ENCODE measurements around the gene FAM118B. TPM values are rescaled to one million over a fixed set of nuclear protein-coding genes. Genes with fewer than 3 reads are reported as not detected.

The FAM118B gene
- 10 to 100 TPM in 2 of 3 donors, 1 to 10 TPM in 1; 3.5 to 11.5 (median 10.3) TPM for polyA plus RNA-seq

GRCh38 chr11:126211236-126212088, at the start of gene FAM118B, which contains the start of gene RPUSD4:
Gene FAM118B, plus strand, starts transcription at chr11:126211782. Its CDS starts 23,220 bp downstream, at chr11:126235002.
Gene RPUSD4, minus strand, starts transcription at chr11:126211650. Its CDS starts 12 bp downstream, at chr11:126211638.
- 0 to 1% (median 0%) methylated on average over 61 to 62 of the region's 62 CpGs for WGBS, 3 donors
- no peak within 1 kb of the TSS for H3K27ac ChIP-seq (ENCODE audit: low read depth, low read length)

- WGBS, 3 donors, result 86 to 96% (median 87%) methylated on average over 14 of the region's 14 CpGs
- no peak overlapping the region for H3K27ac ChIP-seq (ENCODE audit: low read depth, low read length)
These were observed 49.1 kb upstream of the FAM118B start for GRCh38 chr11:126162306-126163030.

- no peak overlapping the region for H3K27ac ChIP-seq (ENCODE audit: low read depth, low read length)
These were observed 48.4 kb upstream of the FAM118B start for GRCh38 chr11:126163074-126163700.

GRCh38 chr11:126163779-126164178, 47.8 kb upstream of the FAM118B start:
- WGBS, 3 donors, result 72 to 77% (median 74%) methylated on average over 9 of the region's 9 CpGs

More at GRCh38 chr11:126163074-126163700, 48.4 kb upstream of the FAM118B start:
- 57 to 67% (median 62%) methylated on average over 22 of the region's 22 CpGs for WGBS, 3 donors

GRCh38 chr11:126164781-126165180, 46.8 kb upstream of the FAM118B start:
- H3K27ac ChIP-seq (ENCODE audit: low read depth, low read length), result no peak overlapping the region
- 87 to 93% (median 90%) methylated on average over 8 of the region's 8 CpGs for WGBS, 3 donors

More at GRCh38 chr11:126163779-126164178, 47.8 kb upstream of the FAM118B start:
- H3K27ac ChIP-seq (ENCODE audit: low read depth, low read length), result no peak overlapping the region

- 74 to 79% (median 78%) methylated on average over 9 of the region's 9 CpGs for WGBS, 3 donors
These were observed 46.3 kb upstream of the FAM118B start for GRCh38 chr11:126165311-126165720.

GRCh38 chr11:126165757-126166156, 45.8 kb upstream of the FAM118B start:
- H3K27ac ChIP-seq (ENCODE audit: low read depth, low read length), result no peak overlapping the region
- 57 to 80% (median 60%) methylated on average over 10 of the region's 10 CpGs for WGBS, 3 donors

More at GRCh38 chr11:126165311-126165720, 46.3 kb upstream of the FAM118B start:
- H3K27ac ChIP-seq (ENCODE audit: low read depth, low read length), result no peak overlapping the region

- no peak overlapping the region for H3K27ac ChIP-seq (ENCODE audit: low read depth, low read length)
- 93 to 97% (median 96%) methylated on average over 3 of the region's 3 CpGs for WGBS, 3 donors
These were observed 45.2 kb upstream of the FAM118B start for GRCh38 chr11:126166413-126166812.

GRCh38 chr11:126167488-126167887, 44.1 kb upstream of the FAM118B start:
- no peak overlapping the region for H3K27ac ChIP-seq (ENCODE audit: low read depth, low read length)
- WGBS, 3 donors, result 41 to 47% (median 42%) methylated on average over 2 of the region's 2 CpGs

GRCh38 chr11:126169291-126169690, 42.3 kb upstream of the FAM118B start:
- H3K27ac ChIP-seq (ENCODE audit: low read depth, low read length), result no peak overlapping the region
- WGBS, 3 donors, result 92 to 94% (median 93%) methylated on average over 3 of the region's 3 CpGs

GRCh38 chr11:126172596-126173038, 39.0 kb upstream of the FAM118B start:
- H3K27ac ChIP-seq (ENCODE audit: low read depth, low read length), result no peak overlapping the region

GRCh38 chr11:126173257-126173656, 38.3 kb upstream of the FAM118B start:
- no peak overlapping the region for H3K27ac ChIP-seq (ENCODE audit: low read depth, low read length)
- 89 to 92% (median 90%) methylated on average over 9 of the region's 9 CpGs for WGBS, 3 donors

More at GRCh38 chr11:126172596-126173038, 39.0 kb upstream of the FAM118B start:
- 39 to 73% (median 46%) methylated on average over 8 of the region's 8 CpGs for WGBS, 3 donors

- H3K27ac ChIP-seq (ENCODE audit: low read depth, low read length), result no peak overlapping the region
- WGBS, 3 donors, result 85 to 94% (median 93%) methylated on average over 7 of the region's 7 CpGs
These were observed 36.8 kb upstream of the FAM118B start for GRCh38 chr11:126174816-126175215.

- no peak overlapping the region for H3K27ac ChIP-seq (ENCODE audit: low read depth, low read length)
- 12 to 67% (median 18%) methylated on average over 15 of the region's 15 CpGs for WGBS, 3 donors
These were observed 36.2 kb upstream of the FAM118B start for GRCh38 chr11:126175393-126175792.

GRCh38 chr11:126176853-126177470, 34.6 kb upstream of the FAM118B start:
- 78 to 85% (median 79%) methylated on average over 8 of the region's 8 CpGs for WGBS, 3 donors
- no peak overlapping the region for H3K27ac ChIP-seq (ENCODE audit: low read depth, low read length)

GRCh38 chr11:126181939-126182730, 29.4 kb upstream of the FAM118B start:
- 63 to 65% (median 63%) methylated on average over 13 of the region's 13 CpGs for WGBS, 3 donors
- no peak overlapping the region for H3K27ac ChIP-seq (ENCODE audit: low read depth, low read length)

- no peak overlapping the region for H3K27ac ChIP-seq (ENCODE audit: low read depth, low read length)
- 84 to 86% (median 86%) methylated on average over 11 of the region's 11 CpGs for whole genome bisulfite sequencing, 3 donors
These were observed 28.7 kb upstream of the FAM118B start for GRCh38 chr11:126182787-126183445.

Measured in adipose tissue (tissue), 3 donors.